Activated CD8-positive, alpha-beta memory T cell treated with anti-CD3 and anti-CD28 coated beads, Interleukin-2, amount 10 ng/mL, durations not matched to agents 7 days and 5 days (primary cell): ENCODE measurements around the gene PRR5L. TPM values are rescaled to one million over a fixed set of nuclear protein-coding genes. Genes with fewer than 3 reads are reported as not detected.

Source experiments
- ATAC-seq: fragments of 150-1000 bp; cut with Tn5 transposase; one replicate; pipeline ENCODE4 v1.10.0; 2021; ENCODE audit warnings: moderate library complexity
- CTCF ChIA-PET: fragments of 350-600 bp; sonication (Branson Sonifier 250); formaldehyde crosslinking; loops from one replicate; lab custom pipeline; 2021; ENCODE audit warnings: antibody characterized with exemption; lab: Charles Lee
- DNase-seq: peaks from one replicate; pipeline ENCODE4 v3.0.0-alpha.2; 2020
- H3K27ac Mint-ChIP-seq: one replicate; pipeline ENCODE4 v1.8.0; 2021; ENCODE audit warnings: mild to moderate bottlenecking, mixed read lengths
- H3K27me3 Mint-ChIP-seq: one replicate; pipeline ENCODE4 v1.8.0; 2021; ENCODE audit warnings: mixed read lengths
- H3K36me3 Mint-ChIP-seq: one replicate; pipeline ENCODE4 v1.8.0; 2021; ENCODE audit warnings: mild to moderate bottlenecking, mixed read lengths
- H3K4me1 Mint-ChIP-seq: one replicate; pipeline ENCODE4 v1.8.0; 2021; ENCODE audit warnings: mixed read lengths
- H3K4me3 Mint-ChIP-seq: one replicate; pipeline ENCODE4 v1.8.0; 2021; ENCODE audit warnings: mild to moderate bottlenecking, moderate library complexity, mixed read lengths
- H3K9me3 Mint-ChIP-seq: one replicate; pipeline ENCODE4 v1.8.0; 2022; ENCODE audit warnings: low read depth, mixed read lengths
- total RNA-seq, 2 experiments: library from RNA; stranded (reverse); gene quantifications; one replicate each; pipeline ENCODE4 v1.2.3, GENCODE V29; 2021

Gene PRR5L
- total RNA-seq, 2 experiments from 2014 or later = 6.6 to 11.1 TPM

DNA sequence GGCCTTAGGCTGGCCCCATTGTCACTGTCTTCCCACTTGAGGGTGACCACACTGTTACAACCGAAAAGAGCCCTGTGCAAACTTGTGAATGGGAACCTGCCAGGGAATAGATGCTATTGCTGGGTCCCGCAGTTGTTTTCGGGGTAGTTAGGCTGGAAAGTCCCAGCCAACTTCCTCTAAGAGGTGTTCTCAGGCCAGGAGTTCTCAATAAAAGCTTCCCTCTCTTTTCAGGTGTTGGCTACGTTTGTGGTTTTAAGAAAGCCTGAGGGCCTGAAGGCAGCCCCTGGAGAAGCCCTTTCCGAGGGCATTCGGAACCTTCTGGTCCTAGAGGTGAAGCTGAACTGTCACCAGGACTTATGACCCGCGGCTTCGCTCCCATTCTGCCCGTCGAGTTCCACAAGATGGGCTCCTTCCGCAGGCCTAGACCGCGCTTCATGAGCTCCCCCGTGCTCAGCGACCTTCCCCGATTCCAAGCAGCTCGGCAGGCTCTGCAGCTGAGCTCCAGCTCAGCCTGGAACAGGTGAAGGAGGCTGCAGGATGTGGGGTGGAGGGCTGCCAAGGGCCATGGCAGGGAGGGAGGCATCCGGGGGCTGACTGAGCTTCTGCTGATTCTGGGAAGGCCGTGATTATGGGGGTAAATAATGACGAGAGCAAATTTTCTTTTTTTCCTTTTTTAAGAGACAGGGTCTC, 104.8 kb downstream of the PRR5L start:
- CTCF ChIA-PET = interaction anchor here (1.0 kb wide), 2 partner anchors 11 to 48 kb away, joined by 3 read pairs; no protein-coding TSS in a partner anchor

DNA sequence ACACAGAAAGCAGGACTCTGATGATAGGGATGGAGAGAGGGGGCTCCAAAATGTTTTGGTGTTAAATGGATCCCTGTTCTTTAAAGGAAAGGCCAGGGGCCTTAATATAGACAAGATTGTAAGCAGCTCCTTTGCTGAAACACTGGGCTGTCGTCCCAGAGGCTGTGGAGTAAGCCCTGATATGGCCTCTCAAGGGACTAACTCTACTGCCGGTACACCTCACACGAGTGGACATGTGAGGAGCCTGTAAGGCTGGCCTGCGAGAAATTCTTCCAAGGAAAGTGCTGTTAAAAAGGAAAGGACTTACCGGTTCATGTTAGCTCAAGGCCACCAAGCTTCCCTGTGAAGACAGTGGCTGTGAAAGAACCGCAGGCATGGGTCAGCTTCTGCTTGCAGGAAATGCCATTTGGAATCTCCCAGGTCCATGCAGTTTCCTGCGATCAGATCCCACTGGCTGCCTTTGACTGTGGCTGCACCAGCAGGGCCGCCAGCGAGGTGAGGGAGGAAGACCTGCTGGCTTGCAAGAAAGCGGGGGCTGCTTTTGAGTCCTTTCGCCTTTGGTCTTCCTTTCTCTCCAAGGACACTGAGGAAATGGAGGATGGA, 106.6 kb downstream of the PRR5L start:
- Mint-ChIP-seq H3K27me3 (no peaks in the 10 kb centered on the region), H3K27ac (no peak overlapping the region), H3K4me1 (peaks cover 7% of the 10 kb centered on the region), H3K36me3 (peaks cover 5% of the 10 kb centered on the region), H3K4me3 (no peak overlapping the region), H3K9me3 (no peaks in the 10 kb centered on the region)
- ATAC-seq = no peak
- CTCF ChIA-PET = no interaction called here
- DNase-seq = no peak

More for the DNA sequence above, 104.8 kb downstream of the PRR5L start:
- no peak for DNase-seq
- peaks cover 3% of the 10 kb centered on the region for H3K36me3 Mint-ChIP-seq
- no peak overlapping the region for H3K4me3 Mint-ChIP-seq
- H3K27ac Mint-ChIP-seq = no peak overlapping the region
- H3K9me3 Mint-ChIP-seq = no peaks in the 10 kb centered on the region
- H3K4me1 Mint-ChIP-seq = peaks cover 5% of the 10 kb centered on the region
- ATAC-seq = no peak
- H3K27me3 Mint-ChIP-seq = no peaks in the 10 kb centered on the region

DNA sequence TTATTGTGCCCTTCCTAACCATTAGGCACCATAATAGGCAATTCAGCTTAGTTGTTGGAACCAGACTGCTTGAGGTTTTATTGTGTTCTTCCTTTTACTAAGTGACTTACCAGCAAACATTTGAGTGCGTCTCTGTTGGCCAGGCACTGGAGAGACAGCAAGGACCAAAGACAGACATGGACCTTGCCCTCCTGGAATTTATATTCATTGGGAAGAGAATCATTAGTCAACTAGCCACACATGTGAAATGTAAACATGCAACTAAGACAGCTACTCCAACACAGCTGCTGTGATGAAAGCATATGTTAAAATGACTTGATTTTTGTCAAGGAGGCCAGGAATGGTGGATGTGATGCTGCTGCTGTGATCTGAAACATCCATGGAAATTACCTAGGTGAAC, 107.6 kb downstream of the PRR5L start:
- no peak for DNase-seq
- Mint-ChIP-seq H3K4me3 (no peak overlapping the region), H3K36me3 (peaks cover 5% of the 10 kb centered on the region), H3K27me3 (no peaks in the 10 kb centered on the region), H3K4me1 (peaks cover 13% of the 10 kb centered on the region), H3K9me3 (no peaks in the 10 kb centered on the region), H3K27ac (no peak overlapping the region)
- no peak for ATAC-seq
- CTCF ChIA-PET = no interaction called here

DNA sequence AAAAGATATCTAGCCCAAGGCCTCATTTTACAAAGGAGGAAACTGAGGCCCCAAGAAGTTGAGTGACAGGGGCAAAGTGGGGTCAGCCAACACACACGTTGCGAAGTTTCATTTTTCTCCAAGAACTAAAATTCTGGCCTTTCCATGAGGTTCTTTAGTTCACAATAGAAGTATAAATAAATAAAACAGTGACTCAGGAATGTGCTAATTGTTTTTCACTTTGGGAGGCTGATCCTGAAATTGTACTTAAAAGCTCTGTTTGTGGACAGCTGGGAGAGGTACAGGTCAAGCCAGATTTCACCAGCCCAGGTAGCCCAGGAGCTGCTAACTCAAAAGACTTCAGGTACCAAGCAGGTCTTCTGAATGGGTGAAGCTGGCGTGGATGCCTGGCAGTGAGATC, 108.7 kb downstream of the PRR5L start:
- Mint-ChIP-seq H3K36me3 (peaks cover 5% of the 10 kb centered on the region), H3K4me1 (peaks cover 25% of the 10 kb centered on the region), H3K4me3 (no peak overlapping the region), H3K27me3 (no peaks in the 10 kb centered on the region), H3K9me3 (no peaks in the 10 kb centered on the region), H3K27ac (no peak overlapping the region)
- CTCF ChIA-PET = no interaction called here
- DNase-seq (no peak), ATAC-seq (no peak)

DNA sequence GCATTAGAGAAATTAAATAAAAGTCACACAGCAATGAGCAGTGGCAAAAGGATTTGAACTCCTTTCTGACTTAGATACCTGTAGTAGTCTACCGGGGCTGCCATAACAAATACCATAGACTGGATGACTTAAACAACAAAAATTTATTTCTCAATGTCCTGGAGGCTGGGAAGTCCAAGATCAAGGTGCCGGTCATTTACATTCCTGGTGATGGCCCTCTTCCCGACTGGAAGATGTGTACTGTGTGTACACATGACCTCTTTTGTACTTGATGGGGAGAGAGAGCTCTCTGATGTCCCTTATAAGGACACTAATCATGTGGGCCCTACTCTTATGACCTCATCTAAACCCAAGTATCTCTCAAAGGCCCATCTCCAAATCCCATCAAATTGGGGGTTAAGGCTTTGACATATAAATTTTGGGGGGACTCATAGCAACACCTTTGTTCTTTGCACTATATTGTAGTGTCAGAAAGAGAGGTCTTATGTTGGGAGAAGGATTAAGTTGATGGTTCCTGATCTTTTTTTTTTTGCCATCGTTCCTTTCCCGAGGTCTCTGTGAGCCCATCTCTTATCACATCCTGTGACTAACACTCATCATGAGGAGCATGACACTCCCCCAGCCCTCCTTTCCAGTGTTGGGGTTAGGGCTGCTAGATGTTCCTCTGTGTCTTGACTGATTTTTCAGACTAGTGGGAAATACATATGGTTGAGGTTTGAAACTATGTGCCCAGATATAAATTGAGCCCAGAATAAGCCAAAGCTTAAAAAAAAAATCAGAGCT, 109.7 kb downstream of the PRR5L start:
- ATAC-seq = no peak
- CTCF ChIA-PET = no interaction called here

DNA sequence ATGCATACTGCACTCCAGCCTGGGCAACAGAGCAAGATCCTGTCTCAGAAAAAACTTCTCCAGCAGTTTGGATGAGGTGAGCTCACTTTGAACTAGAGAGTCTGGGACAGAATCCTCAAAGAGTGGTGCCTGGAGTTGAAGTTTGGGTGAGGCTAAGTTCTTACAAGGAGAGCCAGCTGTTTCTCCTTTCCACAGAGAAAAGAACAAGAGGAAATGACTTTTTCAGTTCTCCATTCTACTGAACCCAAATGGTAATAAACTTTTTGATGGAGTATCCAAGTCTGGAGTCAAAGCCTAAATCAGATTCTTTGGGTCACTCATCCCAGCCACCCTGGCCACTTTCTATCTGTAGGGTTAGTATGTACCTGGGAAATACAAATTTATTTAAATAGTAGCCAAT, 111.3 kb downstream of the PRR5L start:
- ATAC-seq (no peak), DNase-seq (no peak)
- Mint-ChIP-seq H3K9me3 (no peaks in the 10 kb centered on the region), H3K36me3 (peaks cover 5% of the 10 kb centered on the region), H3K4me1 (peaks cover 43% of the 10 kb centered on the region), H3K27ac (no peak overlapping the region), H3K4me3 (no peak overlapping the region), H3K27me3 (no peaks in the 10 kb centered on the region)
- CTCF ChIA-PET = no interaction called here

More for the DNA sequence above, 109.7 kb downstream of the PRR5L start:
- H3K27ac Mint-ChIP-seq = no peak overlapping the region
- H3K27me3 Mint-ChIP-seq = no peaks in the 10 kb centered on the region
- H3K4me1 Mint-ChIP-seq = peaks cover 30% of the 10 kb centered on the region
- no peak for DNase-seq
- H3K36me3 Mint-ChIP-seq = peaks cover 5% of the 10 kb centered on the region
- H3K9me3 Mint-ChIP-seq = no peaks in the 10 kb centered on the region
- no peak overlapping the region for H3K4me3 Mint-ChIP-seq

DNA sequence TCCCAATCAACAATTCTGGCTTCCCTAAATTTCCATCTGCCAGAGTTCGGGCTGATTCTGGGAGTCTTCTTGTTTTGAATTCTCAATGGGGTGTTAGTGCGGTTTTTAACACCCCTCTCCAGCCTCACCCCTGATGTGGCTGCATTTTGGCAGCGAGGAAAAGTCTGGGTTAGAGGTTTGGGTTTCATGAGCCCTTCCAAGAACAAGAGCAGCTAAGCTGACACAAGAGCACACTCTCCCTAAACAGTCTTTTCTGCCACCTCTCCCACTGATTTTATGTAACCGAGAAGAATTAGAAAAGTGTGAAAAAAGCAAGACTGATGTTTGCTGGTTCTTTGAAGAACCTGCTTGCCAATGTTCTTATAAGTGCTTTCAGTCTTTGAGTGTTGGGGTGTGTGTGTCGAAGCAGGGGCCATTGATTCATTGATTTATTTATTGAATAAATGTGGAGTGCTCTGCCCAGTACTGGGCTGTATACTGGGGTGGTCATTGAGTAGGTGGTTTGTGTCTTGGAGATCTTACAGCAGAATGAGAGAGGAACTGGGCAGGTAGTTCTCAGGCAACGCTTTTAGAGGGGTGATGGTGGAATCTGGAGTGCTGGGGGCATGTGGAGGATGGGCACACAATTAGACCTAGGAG, 112.5 kb downstream of the PRR5L start:
- no peaks in the 10 kb centered on the region for H3K27me3 Mint-ChIP-seq
- peak overlapping the region; percentile 70 for H3K27ac Mint-ChIP-seq
- CTCF ChIA-PET = no interaction called here
- peak overlapping the region; percentile 23 for H3K4me3 Mint-ChIP-seq
- DNase-seq (no peak), ATAC-seq (no peak)
- H3K4me1 Mint-ChIP-seq = peaks cover 43% of the 10 kb centered on the region
- H3K36me3 Mint-ChIP-seq = peaks cover 3% of the 10 kb centered on the region
- H3K9me3 Mint-ChIP-seq = no peaks in the 10 kb centered on the region

DNA sequence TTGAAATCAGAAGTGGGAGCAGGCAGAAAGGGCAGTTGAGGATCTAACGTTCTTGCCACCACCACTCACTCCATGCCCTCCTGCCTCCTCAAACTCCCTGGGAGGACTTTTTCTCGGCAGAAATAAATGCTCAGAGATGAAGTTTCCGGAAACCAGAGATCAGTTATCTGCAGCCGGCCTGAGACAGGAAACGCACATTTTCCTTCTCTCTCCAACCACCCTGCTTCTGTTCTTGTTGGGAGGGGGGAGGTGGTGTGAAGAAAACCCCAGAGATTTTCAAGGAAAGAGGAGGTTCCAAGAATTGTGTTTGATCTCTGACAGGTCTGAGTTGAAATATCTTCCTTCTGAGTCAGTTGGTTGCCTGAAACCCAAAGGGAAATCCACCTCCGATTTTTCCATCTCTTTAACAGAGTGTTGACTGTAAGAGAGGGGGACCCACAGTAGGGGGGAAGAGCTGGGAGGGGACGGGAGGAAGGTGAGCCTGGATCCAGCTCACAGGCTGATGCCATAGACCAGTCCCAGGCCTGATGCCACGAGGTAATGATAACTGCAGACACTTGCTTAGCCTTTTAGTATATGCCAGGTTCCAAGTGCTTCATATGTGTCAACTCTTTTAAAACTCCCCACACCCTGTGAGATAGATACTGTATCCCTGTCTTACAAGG, 113.2 kb downstream of the PRR5L start:
- Mint-ChIP-seq H3K9me3 (no peaks in the 10 kb centered on the region), H3K4me1 (peaks cover 43% of the 10 kb centered on the region), H3K27me3 (no peaks in the 10 kb centered on the region), H3K36me3 (peaks cover 1% of the 10 kb centered on the region), H3K4me3 (peak overlapping the region; percentile 23), H3K27ac (peak overlapping the region; percentile 70)
- peak; percentile 46 for DNase-seq
- CTCF ChIA-PET = interaction anchor here (1.9 kb wide), 1 partner anchor 117 kb away, joined by 4 read pairs; no protein-coding TSS in a partner anchor
- peak; percentile 70 for ATAC-seq

DNA sequence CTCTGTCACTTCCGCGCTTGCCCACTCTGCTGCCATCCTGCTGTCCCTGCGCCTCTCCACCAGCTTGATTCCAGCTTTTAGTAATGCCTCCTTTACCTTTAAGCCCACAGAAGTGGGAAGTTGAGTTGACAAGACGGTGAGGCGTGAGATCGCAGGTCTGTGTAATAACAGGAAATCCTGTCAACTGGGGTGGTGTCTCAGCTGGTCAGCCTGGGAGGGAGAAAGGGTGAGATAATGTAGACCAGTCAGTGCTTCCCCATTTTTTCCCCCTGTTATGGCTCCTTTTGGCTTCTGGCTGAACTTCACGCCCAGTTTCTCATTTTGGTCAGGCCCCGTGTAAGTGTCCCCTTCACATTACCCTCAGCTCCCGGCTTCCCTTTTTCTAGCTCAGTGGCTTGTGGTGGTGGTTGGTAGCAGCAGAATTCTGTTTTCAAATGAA, 115.1 kb downstream of the PRR5L start:
- Mint-ChIP-seq H3K27me3 (no peaks in the 10 kb centered on the region), H3K9me3 (no peaks in the 10 kb centered on the region), H3K4me1 (peaks cover 43% of the 10 kb centered on the region), H3K27ac (peak overlapping the region; percentile 37), H3K36me3 (peaks cover 2% of the 10 kb centered on the region), H3K4me3 (no peak overlapping the region)
- DNase-seq = no peak
- peak; percentile 52 for ATAC-seq
- CTCF ChIA-PET = interaction anchor here (1.4 to 2.3 kb wide), 4 partner anchors 10 to 120 kb away, joined by 3 to 8 read pairs (median 4); no protein-coding TSS in a partner anchor

DNA sequence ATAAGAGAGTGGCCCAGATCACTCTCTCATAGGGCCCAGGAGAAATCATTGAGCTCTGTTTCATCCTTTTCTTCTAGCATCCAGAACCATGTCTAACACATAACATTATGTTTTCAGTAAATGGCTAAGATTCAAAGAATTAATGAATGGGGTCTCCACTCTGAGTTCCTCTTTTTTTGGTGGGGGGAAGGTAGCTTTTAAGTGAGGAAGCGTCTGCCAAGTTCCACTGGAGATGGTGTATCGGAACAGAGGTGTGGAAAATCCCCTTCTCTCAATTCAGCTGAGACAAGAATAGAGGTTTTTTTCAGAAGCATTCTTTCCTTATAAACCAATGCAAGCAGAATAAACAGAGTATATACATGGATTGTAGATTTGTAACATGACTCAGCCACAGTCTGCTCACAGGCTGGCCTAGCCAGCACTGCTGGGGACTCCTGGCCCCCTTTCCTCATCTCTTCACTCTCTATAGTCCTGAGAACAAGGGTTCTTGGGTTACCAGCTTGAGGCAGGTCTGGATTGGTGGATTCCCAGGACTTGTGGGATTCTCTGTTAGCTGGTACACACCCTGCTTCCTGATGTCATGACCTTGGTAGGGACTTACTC, 116.8 kb downstream of the PRR5L start:
- Mint-ChIP-seq H3K27ac (no peak overlapping the region), H3K4me3 (no peak overlapping the region), H3K36me3 (peaks cover 2% of the 10 kb centered on the region), H3K27me3 (peaks cover 2% of the 10 kb centered on the region), H3K9me3 (no peaks in the 10 kb centered on the region), H3K4me1 (peaks cover 53% of the 10 kb centered on the region)
- ATAC-seq (no peak), DNase-seq (no peak)
- CTCF ChIA-PET = interaction anchor here (1.3 to 2.3 kb wide), 3 partner anchors 35 to 121 kb away, joined by 3 to 8 read pairs (median 4); no protein-coding TSS in a partner anchor

DNA sequence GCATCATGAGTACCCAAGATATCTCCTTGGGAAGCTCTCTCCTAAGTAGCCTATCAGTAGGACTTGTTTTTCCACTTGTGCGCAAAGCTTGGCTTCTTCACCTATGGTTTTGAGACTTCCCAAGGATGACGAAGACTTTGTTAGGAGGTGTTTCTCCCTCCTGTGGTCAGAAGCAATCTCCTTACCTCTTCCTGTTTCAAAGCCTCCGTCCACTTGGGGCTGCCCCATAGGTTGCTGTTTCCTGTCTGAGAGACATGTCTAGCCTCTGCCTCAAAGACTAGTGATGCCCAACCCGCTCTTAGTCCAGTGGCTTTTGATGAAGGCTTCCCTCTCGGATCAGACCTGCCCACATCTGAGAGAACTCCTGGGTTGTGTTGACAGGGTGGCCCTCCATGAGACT, 121.1 kb downstream of the PRR5L start:
- ATAC-seq (no peak), DNase-seq (no peak)
- H3K9me3 Mint-ChIP-seq = no peaks in the 10 kb centered on the region
- H3K27me3 Mint-ChIP-seq = peaks cover 11% of the 10 kb centered on the region
- H3K36me3 Mint-ChIP-seq = peaks cover 2% of the 10 kb centered on the region
- CTCF ChIA-PET = no interaction called here
- no peak overlapping the region for H3K4me3 Mint-ChIP-seq
- H3K27ac Mint-ChIP-seq = no peak overlapping the region
- peaks cover 30% of the 10 kb centered on the region for H3K4me1 Mint-ChIP-seq

DNA sequence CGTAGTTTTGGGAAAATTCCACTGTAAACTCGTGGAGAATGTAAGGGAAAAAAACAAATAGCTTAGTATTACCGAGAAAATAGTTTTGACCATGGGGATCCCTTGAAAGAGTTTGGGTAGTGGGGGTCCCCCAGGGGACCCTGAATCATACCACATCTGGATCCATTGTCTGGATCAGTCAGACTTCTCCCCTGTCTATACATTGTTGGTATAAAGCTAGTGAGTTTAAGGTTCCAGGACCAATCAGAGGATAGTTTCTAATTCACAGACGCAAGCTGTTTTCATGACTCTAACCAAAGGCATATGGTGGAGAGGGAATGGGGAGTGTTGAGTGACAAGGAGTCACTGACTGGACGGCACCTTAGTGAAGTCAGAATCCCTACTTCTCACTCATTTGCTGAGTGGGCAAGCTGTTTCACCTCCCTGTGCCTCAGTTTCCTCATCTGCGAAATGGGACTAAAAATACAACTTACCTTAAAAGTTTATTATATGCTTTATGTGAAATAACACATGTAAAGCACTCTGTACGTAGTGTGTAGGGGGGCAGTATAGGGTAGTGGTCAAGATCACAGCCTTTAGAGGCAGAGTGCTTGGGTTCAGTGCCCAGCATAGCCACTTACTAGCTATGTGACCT, 123.8 kb downstream of the PRR5L start:
- ATAC-seq = no peak
- no peaks in the 10 kb centered on the region for H3K9me3 Mint-ChIP-seq
- DNase-seq = no peak
- H3K27me3 Mint-ChIP-seq = peaks cover 11% of the 10 kb centered on the region
- no peak overlapping the region for H3K4me3 Mint-ChIP-seq
- peaks cover 30% of the 10 kb centered on the region for H3K4me1 Mint-ChIP-seq
- CTCF ChIA-PET = interaction anchor here (0.9 to 1.1 kb wide), 2 partner anchors 42 to 44 kb away, joined by 4 to 5 read pairs; no protein-coding TSS in a partner anchor
- H3K27ac Mint-ChIP-seq = no peak overlapping the region
- H3K36me3 Mint-ChIP-seq = peaks cover 2% of the 10 kb centered on the region
